Aorta (tissue), 5 donors: Measurements from ENCODE around the gene FAM227B. TPM values are rescaled to one million over a fixed set of nuclear protein-coding genes. Genes with fewer than 3 reads are reported as not detected.

ENCODE experiments used
- ATAC-seq: fragments of 200-7000 bp; cut with Tn5 transposase; one replicate; pipeline ENCODE4 v1.9.1; 2022; ENCODE audit warnings: moderate library complexity; ENCODE audit not compliant: low FRiP score
- DNase-seq, 2 donors: peaks; one replicate each; pipeline ENCODE4 v3.0.0-alpha.2; 2020
- H3K27ac ChIP-seq, 2 donors: one replicate each; pipeline ENCODE4 v1.5.1; 2013; ENCODE audit warnings: low read length in 2 of 2, mild to moderate bottlenecking in 2 of 2, moderate library complexity in 2 of 2, control low read depth in 1 of 2, inconsistent platforms in 1 of 2, low read depth in 1 of 2
- H3K27me3 ChIP-seq, 2 donors: one replicate each; pipeline ENCODE4 v1.6.1; 2013; ENCODE audit warnings: control low read depth in 1 of 2, low read length in 1 of 2, mild to moderate bottlenecking in 1 of 2, moderate library complexity in 1 of 2; ENCODE audit not compliant: insufficient read depth in 2 of 2, control insufficient read depth in 1 of 2
- H3K36me3 ChIP-seq, 2 donors: one replicate each; pipeline ENCODE4 v1.6.1; 2013; ENCODE audit warnings: control low read depth in 1 of 2, low read length in 1 of 2, mild to moderate bottlenecking in 1 of 2; ENCODE audit not compliant: insufficient read depth in 2 of 2, control insufficient read depth in 1 of 2
- H3K4me1 ChIP-seq, 2 donors: one replicate each; pipeline ENCODE4 v1.6.1; 2013; ENCODE audit warnings: low read length in 2 of 2, control low read depth in 1 of 2, mild to moderate bottlenecking in 1 of 2, moderate library complexity in 1 of 2; ENCODE audit not compliant: insufficient read depth in 2 of 2, control insufficient read depth in 1 of 2
- H3K4me3 ChIP-seq, 2 donors: one replicate each; pipeline ENCODE4 v1.5.1; 2013; ENCODE audit warnings: low read length in 2 of 2, control low read depth in 1 of 2, mild to moderate bottlenecking in 1 of 2
- H3K9me3 ChIP-seq: one replicate; pipeline ENCODE4 v1.6.1; 2013; ENCODE audit warnings: mild to moderate bottlenecking, low read length; ENCODE audit not compliant: control insufficient read depth
- WGBS, 2 donors: extraction: QIAGEN DNeasy Blood & Tissue Kit; methylation state at CpG; one replicate each; pipeline ENCODE4 v1.1.7; 2013; 5-methylcytosine and 5-hydroxymethylcytosine counted together
- intact Hi-C, 2 donors: fragments of 100-400 bp; cut with DNase I; formaldehyde crosslinking; loops; one replicate each; pipeline versions ENCODE4 v1.14.2 to v1.15.0; 2022
- polyA plus RNA-seq, 2 donors: library from polyadenylated mRNA; stranded (reverse); fragments of 200-250 nt; gene quantifications; one replicate each; pipeline ENCODE4 v1.2.3, GENCODE V29; 2013
- total RNA-seq, 2 donors: library from RNA; stranded (reverse); fragmentation: NEBNext Ultra II Directional; extraction: Animal tissue kit (Norgen Biotek cat#: 25700); gene quantifications; one replicate each; pipeline ENCODE4 v1.2.1, GENCODE V29; 2021
- donor health status: healthy with polysubstance abuse.
- donor health status: Bipolar disorder and iron deficiency.
- donor health status: DM: no; HTN: no; CAD: no.
- donor health status: DM: no; HTN: no; CAD: no.
- donor health status: DM: yes; HTN: yes; CAD: no.

Gene FAM227B
- total and polyA plus RNA-seq, 4 donors: 4.2 to 6.4 (median 5.0) TPM

DNA sequence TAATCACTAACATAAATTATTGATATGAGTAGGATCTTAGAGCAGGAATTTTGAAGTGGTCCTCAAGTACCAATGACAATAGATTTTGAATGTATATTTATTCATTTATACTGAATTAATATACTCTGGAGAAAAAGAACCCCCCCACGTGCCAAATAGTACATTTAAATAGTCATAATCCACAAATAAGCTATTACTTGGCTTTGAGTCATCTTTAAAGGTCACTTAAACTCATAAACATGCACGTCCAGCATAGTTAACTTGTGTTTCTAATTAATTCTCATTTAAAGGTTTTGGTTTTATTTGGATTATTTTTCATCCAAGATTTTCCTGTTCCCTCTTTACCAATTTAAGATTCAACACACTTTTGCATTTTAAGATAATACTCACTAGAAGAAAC lies 162.5 kb downstream of the FAM227B start:
- no peak overlapping the region for H3K27ac ChIP-seq

DNA sequence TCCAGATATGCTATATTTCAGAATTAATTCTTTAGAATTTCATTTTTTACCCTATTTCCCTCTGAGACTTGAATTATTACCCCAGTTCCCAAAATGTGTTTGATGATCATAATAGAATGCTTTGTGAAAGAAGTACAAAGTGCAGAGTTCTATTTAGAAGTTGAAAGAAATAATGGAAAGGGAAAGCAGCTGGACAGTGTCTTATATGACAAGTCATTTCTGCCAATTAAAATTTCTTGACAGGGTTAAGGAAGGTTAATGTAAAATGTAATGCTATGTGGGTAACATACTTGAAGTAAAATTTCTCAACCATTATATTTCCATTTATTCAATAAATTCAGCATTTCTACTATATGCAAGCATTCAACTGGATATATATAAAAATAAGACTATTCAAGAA lies 164.5 kb downstream of the FAM227B start:
- ATAC-seq (no peak), DNase-seq (no peak)
- no peaks in the 10 kb centered on the region for H3K9me3 ChIP-seq
- H3K36me3 ChIP-seq: no peaks in the 10 kb centered on the region
- intact Hi-C loops: no loop called here
- no peak overlapping the region for H3K27ac ChIP-seq
- no peaks in the 10 kb centered on the region for H3K4me1 ChIP-seq
- no peaks in the 10 kb centered on the region for H3K27me3 ChIP-seq
- no peak overlapping the region for H3K4me3 ChIP-seq

More for the DNA sequence above, 162.5 kb downstream of the FAM227B start:
- H3K4me3 ChIP-seq: no peak overlapping the region
- H3K27me3 ChIP-seq: no peaks in the 10 kb centered on the region
- H3K4me1 ChIP-seq: no peaks in the 10 kb centered on the region
- no peaks in the 10 kb centered on the region for H3K9me3 ChIP-seq
- 43 to 47% methylated on average over 2 of the region's 2 CpGs for WGBS, 2 donors
- intact Hi-C loops: no loop called here
- ATAC-seq (no peak), DNase-seq (no peak)
- H3K36me3 ChIP-seq: no peaks in the 10 kb centered on the region

DNA sequence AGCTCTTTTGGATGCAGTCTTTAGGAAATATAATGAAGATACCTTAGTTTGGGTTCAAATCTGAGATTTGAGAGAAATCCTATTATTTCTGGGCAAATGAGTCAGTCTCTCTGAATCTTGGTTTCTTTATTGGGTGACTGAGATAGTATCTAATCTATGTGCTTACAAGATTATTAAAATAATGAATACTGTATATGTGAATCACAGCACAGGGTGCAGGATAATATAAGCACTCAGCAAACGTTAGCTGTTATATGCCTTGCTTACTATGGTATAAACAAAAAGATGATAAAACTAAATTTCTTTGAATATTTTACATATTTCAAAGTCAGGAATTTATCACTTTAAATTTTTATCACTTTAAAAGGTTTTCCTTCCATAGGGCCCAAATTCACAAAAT lies 168.0 kb downstream of the FAM227B start:
- Histone ChIP-seq H3K4me3 (no peak overlapping the region), H3K27ac (no peak overlapping the region), H3K9me3 (no peaks in the 10 kb centered on the region), H3K36me3 (no peaks in the 10 kb centered on the region), H3K27me3 (no peaks in the 10 kb centered on the region), H3K4me1 (no peaks in the 10 kb centered on the region)
- WGBS, 2 donors: 77 to 84% methylated on average over 1 of the region's 1 CpG
- DNase-seq (no peak), ATAC-seq (no peak)
- intact Hi-C loops: no loop called here

DNA sequence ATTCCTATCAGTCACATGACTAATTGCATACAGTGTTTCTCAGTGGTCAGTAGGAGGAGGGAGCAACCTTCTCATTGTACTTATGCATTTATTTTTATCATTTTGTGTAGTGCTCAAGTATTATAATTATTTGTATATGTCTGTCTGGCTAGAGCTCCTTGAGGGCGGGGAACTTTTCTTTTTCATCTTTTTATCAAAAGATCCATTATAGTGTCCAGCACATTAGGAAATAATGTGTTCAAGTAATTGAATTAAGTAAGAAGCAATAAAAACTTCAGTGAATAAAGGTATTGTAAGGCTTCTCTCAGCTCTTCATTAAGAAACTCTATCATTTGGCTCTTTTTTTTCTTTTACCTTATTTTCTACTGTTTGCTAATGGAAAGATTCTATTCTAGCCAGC lies 178.8 kb downstream of the FAM227B start:
- Histone ChIP-seq H3K9me3 (no peaks in the 10 kb centered on the region), H3K27me3 (no peaks in the 10 kb centered on the region), H3K4me1 (peaks cover 0 to 2% of the 10 kb centered on the region in 2 donors), H3K36me3 (no peaks in the 10 kb centered on the region), H3K4me3 (no peak overlapping the region), H3K27ac (no peak overlapping the region)
- ATAC-seq (no peak), DNase-seq (no peak)
- intact Hi-C loops: loop anchor here in 1 of 2 donors (10.0 kb wide), 1 partner anchor 563 kb away; no protein-coding TSS in a partner anchor
- 92 to 96% methylated on average over 1 of the region's 1 CpG for WGBS, 2 donors

DNA sequence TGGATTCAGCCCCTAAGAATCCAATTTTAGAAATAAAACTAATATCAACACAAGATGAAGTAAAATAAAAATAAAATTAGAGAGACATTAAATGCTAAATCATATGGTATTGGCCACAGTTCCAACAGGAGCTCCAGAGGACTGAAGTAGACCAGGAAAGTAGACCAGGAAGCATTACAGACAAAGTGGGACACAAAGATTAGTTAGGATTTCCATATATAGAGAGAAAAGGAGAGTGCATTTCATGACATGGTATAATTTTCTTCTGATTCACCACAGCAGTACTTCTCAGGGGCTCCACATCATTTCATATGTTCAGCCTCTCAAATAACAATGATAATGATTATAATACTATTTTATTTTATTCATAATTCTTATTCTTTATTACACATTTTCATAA lies 179.3 kb downstream of the FAM227B start:
- Histone ChIP-seq H3K9me3 (no peaks in the 10 kb centered on the region), H3K4me1 (peaks cover 0 to 2% of the 10 kb centered on the region in 2 donors), H3K36me3 (no peaks in the 10 kb centered on the region), H3K27me3 (no peaks in the 10 kb centered on the region), H3K27ac (no peak overlapping the region), H3K4me3 (no peak overlapping the region)
- intact Hi-C loops: loop anchor here in 1 of 2 donors (10.0 kb wide), 1 partner anchor 563 kb away; no protein-coding TSS in a partner anchor
- ATAC-seq: no peak
- no peak for DNase-seq

DNA sequence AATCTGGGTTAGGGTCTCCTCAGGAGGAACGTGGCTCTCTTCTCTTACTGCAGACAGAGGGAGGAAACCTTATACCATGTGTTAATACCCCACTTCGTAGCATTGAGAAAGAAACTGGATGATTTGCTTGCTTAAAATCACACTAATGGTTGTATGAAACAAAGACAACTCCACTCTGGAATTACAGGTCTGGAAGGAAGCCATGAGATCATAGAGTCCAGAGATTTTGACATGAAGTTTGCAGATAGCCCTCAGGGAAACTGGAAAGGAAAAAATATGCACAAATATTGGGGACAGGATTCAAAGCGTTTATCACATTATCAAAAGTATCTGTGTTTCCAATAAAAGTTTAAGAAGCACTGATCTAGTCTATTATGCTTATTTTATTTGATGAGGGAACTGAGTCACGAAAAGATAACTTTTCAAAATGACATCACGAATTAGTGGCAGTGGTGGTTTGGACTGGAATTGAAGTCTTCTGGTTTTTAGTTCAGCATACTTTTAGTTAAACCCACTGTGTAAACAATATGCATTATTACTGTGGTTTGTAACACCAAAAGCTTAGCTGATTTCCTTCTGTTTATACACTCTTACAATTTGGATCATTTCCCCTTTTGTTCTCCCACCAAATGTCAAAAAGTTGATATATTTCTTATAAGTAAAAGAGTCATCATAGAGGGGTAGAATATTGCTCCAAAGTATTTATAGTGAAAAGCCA lies 180.8 kb downstream of the FAM227B start:
- intact Hi-C loops: loop anchor here in 1 of 2 donors (10.0 kb wide), 1 partner anchor 565 kb away; no protein-coding TSS in a partner anchor
- peaks cover 0 to 2% of the 10 kb centered on the region in 2 donors for H3K4me1 ChIP-seq

DNA sequence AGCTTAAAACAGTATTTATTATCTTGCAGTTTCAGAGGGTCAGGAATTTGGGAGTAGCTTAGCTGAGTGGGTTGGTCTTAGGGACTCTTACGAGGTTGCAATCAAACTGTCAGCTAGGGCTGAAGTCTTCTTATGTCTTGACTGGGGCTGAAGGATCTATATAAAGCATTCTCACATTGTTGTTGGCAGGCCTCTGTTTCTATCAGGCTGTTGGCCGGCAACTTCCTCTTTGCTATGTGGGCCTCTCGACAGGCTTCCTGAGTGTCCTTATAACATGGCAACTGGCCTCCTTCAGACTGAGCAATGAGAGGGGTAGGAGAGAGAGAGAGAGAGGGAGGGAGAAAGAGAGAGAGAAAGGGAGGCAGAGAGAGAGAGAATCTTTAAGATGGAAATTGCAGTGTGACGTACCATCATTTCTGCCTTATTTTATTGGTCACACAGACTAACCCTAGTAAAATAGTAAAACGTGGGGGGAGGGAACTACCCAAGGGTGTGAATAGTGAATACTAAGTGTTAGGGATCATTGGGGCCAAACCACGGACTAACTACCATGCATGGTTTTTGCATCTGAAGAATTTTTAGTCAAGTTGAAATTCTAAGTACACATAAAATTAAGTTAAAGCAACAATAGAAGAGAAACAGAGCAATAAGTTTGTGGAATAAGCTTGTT lies 181.5 kb downstream of the FAM227B start:
- WGBS, 2 donors: 21 to 24% methylated on average over 6 of the region's 6 CpGs
- no peaks in the 10 kb centered on the region for H3K36me3 ChIP-seq
- no peak overlapping the region for H3K4me3 ChIP-seq
- no peaks in the 10 kb centered on the region for H3K9me3 ChIP-seq
- peaks cover 0 to 2% of the 10 kb centered on the region in 2 donors for H3K4me1 ChIP-seq
- ATAC-seq (peak; percentile 44), DNase-seq (peak; percentile 36 to 61)
- intact Hi-C loops: no loop called here
- no peaks in the 10 kb centered on the region for H3K27me3 ChIP-seq
- no peak overlapping the region for H3K27ac ChIP-seq

More for the DNA sequence above, 180.8 kb downstream of the FAM227B start:
- H3K4me3 ChIP-seq: no peak overlapping the region
- no peaks in the 10 kb centered on the region for H3K36me3 ChIP-seq
- 66 to 70% methylated on average over 5 of the region's 5 CpGs for WGBS, 2 donors
- no peaks in the 10 kb centered on the region for H3K9me3 ChIP-seq
- no peak overlapping the region for H3K27ac ChIP-seq
- H3K27me3 ChIP-seq: no peaks in the 10 kb centered on the region
- ATAC-seq (no peak), DNase-seq (no peak)

DNA sequence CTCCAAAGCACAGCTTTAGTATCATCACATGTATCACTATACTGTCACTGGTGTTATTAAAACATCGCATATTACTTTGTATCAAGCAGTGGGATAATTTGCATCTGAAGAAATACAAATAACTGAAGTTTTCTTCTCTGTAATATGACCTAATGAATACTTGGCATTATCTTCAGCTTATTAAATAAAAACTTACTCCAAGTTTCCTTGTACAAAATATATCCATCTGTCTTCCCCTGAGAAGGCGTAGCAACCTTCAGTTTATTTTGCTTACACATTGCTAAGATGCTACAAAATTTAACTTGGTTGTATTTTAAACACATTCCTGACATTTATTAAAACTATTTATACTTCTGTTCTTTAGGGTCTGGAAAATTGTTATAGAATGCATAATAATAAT lies 183.9 kb downstream of the FAM227B start:
- ATAC-seq: no peak
- Histone ChIP-seq H3K36me3 (no peaks in the 10 kb centered on the region), H3K4me3 (no peak overlapping the region), H3K4me1 (peaks cover 0 to 2% of the 10 kb centered on the region in 2 donors), H3K27ac (no peak overlapping the region), H3K27me3 (no peaks in the 10 kb centered on the region), H3K9me3 (no peaks in the 10 kb centered on the region)
- no peak for DNase-seq
- 44 to 51% methylated on average over 2 of the region's 2 CpGs for WGBS, 2 donors
- intact Hi-C loops: no loop called here

DNA sequence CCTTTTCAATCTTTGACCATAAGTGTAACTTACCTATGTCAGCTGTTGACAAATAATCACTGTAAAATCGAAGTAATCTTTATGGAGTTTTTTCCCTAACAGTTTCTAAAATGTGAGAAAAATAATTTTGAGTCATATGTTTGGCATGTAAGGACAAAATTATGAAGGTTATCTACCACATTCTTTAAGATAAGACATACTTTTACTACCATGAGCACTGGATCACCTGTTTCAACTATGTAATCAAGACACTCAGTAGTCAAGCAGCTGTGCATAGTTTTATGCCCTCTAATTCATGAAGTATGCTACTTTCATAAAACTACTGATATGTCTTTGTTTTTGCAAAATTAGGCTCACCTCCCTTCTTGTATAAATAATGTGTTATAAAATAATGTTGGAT lies 185.4 kb downstream of the FAM227B start:
- DNase-seq: no peak
- WGBS, 2 donors: 90 to 94% methylated on average over 1 of the region's 1 CpG
- H3K27ac ChIP-seq: no peak overlapping the region
- no peaks in the 10 kb centered on the region for H3K27me3 ChIP-seq
- intact Hi-C loops: no loop called here
- H3K36me3 ChIP-seq: no peaks in the 10 kb centered on the region
- no peaks in the 10 kb centered on the region for H3K9me3 ChIP-seq
- H3K4me3 ChIP-seq: no peak overlapping the region
- no peak for ATAC-seq
- peaks cover 0 to 2% of the 10 kb centered on the region in 2 donors for H3K4me1 ChIP-seq
